ENCODE results near the gene LMO3.

Gene LMO3

DNA sequence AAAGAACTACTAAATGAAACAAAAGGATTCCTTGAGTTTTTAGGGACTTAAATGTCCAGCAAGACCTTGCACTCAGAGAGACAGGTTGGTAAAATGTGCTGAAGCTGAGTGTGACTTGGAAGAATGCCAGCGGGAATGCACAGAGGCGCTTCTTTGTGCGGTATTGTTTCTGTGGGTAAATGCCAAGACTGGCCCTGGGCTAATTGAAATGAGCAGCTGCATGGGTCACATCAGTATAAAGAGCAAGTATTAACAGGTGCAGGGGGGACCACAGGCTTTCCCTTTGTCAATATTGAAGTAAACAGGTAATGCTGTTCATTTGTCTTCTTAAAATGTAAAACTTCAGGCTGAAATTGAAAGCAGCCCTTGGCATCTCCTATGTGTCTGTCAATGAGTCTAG is 74.3 kb downstream of the LMO3 start (continued):
- TF ChIP-seq, protein P1, sequence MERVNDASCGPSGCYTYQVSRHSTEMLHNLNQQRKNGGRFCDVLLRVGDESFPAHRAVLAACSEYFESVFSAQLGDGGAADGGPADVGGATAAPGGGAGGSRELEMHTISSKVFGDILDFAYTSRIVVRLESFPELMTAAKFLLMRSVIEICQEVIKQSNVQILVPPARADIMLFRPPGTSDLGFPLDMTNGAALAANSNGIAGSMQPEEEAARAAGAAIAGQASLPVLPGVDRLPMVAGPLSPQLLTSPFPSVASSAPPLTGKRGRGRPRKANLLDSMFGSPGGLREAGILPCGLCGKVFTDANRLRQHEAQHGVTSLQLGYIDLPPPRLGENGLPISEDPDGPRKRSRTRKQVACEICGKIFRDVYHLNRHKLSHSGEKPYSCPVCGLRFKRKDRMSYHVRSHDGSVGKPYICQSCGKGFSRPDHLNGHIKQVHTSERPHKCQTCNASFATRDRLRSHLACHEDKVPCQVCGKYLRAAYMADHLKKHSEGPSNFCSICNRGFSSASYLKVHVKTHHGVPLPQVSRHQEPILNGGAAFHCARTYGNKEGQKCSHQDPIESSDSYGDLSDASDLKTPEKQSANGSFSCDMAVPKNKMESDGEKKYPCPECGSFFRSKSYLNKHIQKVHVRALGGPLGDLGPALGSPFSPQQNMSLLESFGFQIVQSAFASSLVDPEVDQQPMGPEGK (CRISPR knock-in tag; IDR thresholded peaks at IDR 0.05; ENCODE audit: borderline replicate concordance) = no peak
- TF ChIP-seq GLIS3 (CRISPR knock-in tag; IDR thresholded peaks at IDR 0.05) (no peak), BACH2 (CRISPR knock-in tag; IDR thresholded peaks at IDR 0.05; ENCODE audit: borderline replicate concordance) (no peak), SNAI2 (CRISPR knock-in tag; IDR thresholded peaks at IDR 0.05) (no peak), TOX (CRISPR knock-in tag; IDR thresholded peaks at IDR 0.05; ENCODE audit: borderline replicate concordance) (no peak), ARNTL (CRISPR knock-in tag; IDR thresholded peaks at IDR 0.05; ENCODE audit: borderline replicate concordance, low read depth) (no peak)

DNA sequence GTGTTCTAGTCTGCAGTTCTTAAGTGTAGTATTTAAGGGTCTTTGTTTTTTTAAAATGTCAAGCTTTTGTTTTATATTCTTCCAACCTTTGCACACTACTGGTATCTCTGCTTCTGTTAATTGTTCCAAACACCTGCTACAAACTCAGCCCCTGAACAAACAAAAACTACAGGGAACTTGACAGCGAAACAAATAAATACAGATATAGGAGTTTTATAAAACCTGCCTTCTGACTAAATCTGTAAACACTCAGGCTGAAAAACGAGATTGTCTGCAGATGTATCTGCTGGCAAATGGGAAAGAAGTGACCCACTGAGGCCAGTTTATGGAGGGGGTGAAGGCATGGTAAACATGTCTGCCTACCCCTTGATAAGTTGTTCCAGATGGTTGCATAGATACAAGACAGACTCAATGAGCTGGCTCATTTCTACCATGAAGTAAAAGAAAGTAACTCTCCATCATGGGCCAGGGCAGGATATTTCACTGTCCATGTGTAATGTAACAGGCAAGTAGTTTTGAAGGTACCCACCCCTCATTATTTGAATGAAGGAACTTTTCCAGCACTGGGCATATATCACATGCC is 75.6 kb downstream of the LMO3 start:
- ATAC-seq = no peak
- TF ChIP-seq ZNF8 (CRISPR knock-in tag; IDR thresholded peaks at IDR 0.05) = no peak
- TF ChIP-seq, protein P2, sequence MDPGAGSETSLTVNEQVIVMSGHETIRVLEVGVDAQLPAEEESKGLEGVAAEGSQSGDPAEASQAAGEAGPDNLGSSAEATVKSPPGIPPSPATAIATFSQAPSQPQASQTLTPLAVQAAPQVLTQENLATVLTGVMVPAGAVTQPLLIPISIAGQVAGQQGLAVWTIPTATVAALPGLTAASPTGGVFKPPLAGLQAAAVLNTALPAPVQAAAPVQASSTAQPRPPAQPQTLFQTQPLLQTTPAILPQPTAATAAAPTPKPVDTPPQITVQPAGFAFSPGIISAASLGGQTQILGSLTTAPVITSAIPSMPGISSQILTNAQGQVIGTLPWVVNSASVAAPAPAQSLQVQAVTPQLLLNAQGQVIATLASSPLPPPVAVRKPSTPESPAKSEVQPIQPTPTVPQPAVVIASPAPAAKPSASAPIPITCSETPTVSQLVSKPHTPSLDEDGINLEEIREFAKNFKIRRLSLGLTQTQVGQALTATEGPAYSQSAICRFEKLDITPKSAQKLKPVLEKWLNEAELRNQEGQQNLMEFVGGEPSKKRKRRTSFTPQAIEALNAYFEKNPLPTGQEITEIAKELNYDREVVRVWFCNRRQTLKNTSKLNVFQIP (CRISPR knock-in tag; IDR thresholded peaks at IDR 0.05; ENCODE audit: borderline replicate concordance, low read depth) = no peak
- no peak for TF ChIP-seq TOX (CRISPR knock-in tag; IDR thresholded peaks at IDR 0.05; ENCODE audit: borderline replicate concordance)
- TF ChIP-seq, protein P3, sequence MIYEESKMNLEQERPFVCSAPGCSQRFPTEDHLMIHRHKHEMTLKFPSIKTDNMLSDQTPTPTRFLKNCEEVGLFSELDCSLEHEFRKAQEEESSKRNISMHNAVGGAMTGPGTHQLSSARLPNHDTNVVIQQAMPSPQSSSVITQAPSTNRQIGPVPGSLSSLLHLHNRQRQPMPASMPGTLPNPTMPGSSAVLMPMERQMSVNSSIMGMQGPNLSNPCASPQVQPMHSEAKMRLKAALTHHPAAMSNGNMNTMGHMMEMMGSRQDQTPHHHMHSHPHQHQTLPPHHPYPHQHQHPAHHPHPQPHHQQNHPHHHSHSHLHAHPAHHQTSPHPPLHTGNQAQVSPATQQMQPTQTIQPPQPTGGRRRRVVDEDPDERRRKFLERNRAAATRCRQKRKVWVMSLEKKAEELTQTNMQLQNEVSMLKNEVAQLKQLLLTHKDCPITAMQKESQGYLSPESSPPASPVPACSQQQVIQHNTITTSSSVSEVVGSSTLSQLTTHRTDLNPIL (CRISPR knock-in tag; IDR thresholded peaks at IDR 0.05; ENCODE audit: low read depth) = no peak
- no peak for TF ChIP-seq RARB (CRISPR knock-in tag; IDR thresholded peaks at IDR 0.05)
- no peak for TF ChIP-seq ZFP30 (CRISPR knock-in tag; IDR thresholded peaks at IDR 0.05)
- no peak for TF ChIP-seq PPARA (CRISPR knock-in tag; IDR thresholded peaks at IDR 0.05; ENCODE audit: borderline replicate concordance)
- TF ChIP-seq, protein P1 (CRISPR knock-in tag; IDR thresholded peaks at IDR 0.05; ENCODE audit: borderline replicate concordance) = no peak
- no peak for TF ChIP-seq CSDC2 (CRISPR knock-in tag; IDR thresholded peaks at IDR 0.05)

DNA sequence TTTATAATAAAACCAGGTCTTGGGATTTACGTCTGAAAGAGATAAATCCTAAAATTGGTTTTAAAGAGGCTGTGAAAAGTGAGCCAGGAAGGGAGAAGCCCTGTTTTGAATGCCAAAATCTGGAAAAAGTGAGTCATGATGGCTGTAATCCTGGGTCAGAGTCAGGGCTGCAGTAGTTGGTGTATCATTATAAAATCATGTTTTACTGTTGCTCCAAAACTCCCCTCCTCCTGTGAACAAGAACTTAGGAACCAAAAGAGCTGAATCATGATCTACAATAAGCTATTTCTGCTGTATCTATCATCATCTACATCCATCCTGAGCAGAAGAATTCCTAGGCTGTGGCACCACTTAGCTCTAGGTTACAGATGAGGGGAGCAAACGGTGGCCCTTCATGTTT is 79.3 kb downstream of the LMO3 start:
- ATAC-seq = no peak
- TF ChIP-seq OSR1 (CRISPR knock-in tag; IDR thresholded peaks at IDR 0.05) (no peak), ARNTL (CRISPR knock-in tag; IDR thresholded peaks at IDR 0.05; ENCODE audit: borderline replicate concordance, low read depth) (no peak), ZNF565 (CRISPR knock-in tag; conservative IDR thresholded peaks at IDR 0.05; ENCODE audit: low read depth) (no peak), TCF4 (CRISPR knock-in tag; IDR thresholded peaks at IDR 0.05; ENCODE audit: borderline replicate concordance) (no peak)
- TF ChIP-seq, protein P1 (CRISPR knock-in tag; IDR thresholded peaks at IDR 0.05; ENCODE audit: borderline replicate concordance) = no peak
- TF ChIP-seq, protein P4, sequence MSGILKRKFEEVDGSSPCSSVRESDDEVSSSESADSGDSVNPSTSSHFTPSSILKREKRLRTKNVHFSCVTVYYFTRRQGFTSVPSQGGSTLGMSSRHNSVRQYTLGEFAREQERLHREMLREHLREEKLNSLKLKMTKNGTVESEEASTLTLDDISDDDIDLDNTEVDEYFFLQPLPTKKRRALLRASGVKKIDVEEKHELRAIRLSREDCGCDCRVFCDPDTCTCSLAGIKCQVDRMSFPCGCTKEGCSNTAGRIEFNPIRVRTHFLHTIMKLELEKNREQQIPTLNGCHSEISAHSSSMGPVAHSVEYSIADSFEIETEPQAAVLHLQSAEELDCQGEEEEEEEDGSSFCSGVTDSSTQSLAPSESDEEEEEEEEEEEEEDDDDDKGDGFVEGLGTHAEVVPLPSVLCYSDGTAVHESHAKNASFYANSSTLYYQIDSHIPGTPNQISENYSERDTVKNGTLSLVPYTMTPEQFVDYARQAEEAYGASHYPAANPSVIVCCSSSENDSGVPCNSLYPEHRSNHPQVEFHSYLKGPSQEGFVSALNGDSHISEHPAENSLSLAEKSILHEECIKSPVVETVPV (CRISPR knock-in tag; IDR thresholded peaks at IDR 0.05) = no peak

DNA sequence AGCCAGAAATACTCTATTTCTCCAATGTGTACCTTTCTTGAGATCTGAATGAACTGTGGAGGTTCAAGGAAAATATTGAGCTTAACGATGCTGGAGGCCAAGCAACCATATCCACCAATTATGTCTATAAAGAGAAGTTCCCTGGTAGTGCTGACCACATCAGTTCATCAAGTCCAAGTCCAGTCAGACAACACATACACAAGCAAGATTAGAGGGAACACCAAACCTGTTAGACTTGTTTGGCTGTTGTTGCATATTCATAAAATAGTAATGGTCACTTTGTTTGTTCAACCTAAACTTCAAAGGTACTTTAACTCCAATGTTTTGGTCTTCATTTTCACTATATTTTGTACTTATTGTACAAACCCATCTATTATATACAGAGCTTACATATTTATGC is 81.6 kb downstream of the LMO3 start:
- no peak for ATAC-seq
- TF ChIP-seq, protein P2 (CRISPR knock-in tag; IDR thresholded peaks at IDR 0.05; ENCODE audit: borderline replicate concordance, low read depth) = no peak
- TF ChIP-seq, protein P4 (CRISPR knock-in tag; IDR thresholded peaks at IDR 0.05) = no peak
- TF ChIP-seq BACH2 (CRISPR knock-in tag; IDR thresholded peaks at IDR 0.05; ENCODE audit: borderline replicate concordance) (no peak), RARB (CRISPR knock-in tag; IDR thresholded peaks at IDR 0.05) (no peak), ZNF8 (CRISPR knock-in tag; IDR thresholded peaks at IDR 0.05) (no peak), TOX (CRISPR knock-in tag; IDR thresholded peaks at IDR 0.05; ENCODE audit: borderline replicate concordance) (no peak), PPARA (CRISPR knock-in tag; IDR thresholded peaks at IDR 0.05; ENCODE audit: borderline replicate concordance) (no peak), ZNF565 (CRISPR knock-in tag; conservative IDR thresholded peaks at IDR 0.05; ENCODE audit: low read depth) (no peak), ESRRG (CRISPR knock-in tag; IDR thresholded peaks at IDR 0.05) (no peak), CSDC2 (CRISPR knock-in tag; IDR thresholded peaks at IDR 0.05) (no peak)

All from SK-N-SH treated with all-trans-retinoic acid at 6 μM for 48 hours (cell line).